Measurements from ENCODE around the gene WDR1.
A peak's percentile ranks its signal among the peaks of the same experiment; 100 is the strongest.

WDR1 gene

DNA sequence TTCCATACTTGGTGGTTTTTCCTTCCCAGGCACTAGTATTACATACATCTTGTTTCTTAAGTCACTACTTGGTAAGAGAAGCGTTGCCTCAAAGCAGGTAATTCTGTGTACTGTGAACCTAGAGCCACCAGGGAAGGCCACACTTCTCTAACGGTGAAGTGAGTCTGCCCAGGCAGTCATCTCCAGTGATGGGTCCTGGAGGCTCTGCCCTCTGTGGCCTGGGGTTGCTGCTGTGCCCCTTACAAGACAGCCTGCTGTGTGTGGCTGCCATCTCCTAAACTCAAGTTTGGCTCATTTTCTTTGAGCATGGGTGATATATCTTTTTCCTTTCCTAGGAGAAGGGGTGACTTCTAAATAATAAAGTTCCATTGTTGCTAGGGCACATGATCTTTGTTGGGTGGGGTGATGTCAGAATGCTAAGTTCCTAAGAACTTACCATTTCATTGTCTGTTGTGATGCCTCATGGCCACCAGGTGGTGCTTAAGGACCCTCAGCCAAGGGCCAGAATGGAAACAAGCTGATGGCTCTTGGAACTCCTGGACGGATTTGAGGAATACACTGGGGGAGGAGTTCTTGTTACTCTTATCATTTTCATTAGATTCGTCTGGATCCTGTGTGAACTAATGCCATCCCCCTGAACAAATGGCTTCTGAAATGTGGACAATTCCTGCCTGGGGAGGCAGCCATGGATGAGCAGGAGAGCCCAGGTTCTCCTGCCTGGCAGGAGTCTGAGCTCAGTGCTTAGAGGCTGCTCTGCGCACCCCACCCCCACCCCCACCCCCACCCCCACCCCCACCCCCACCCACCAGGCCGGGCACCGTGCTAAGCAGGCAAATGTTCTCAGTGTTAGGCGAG, 41.1 kb upstream of the WDR1 start:
- no peak overlapping the region for H2AFZ ChIP-seq (ENCODE audit: low read depth, low read length)
- ATAC-seq (ENCODE audit: insufficient read depth, low read depth) (peak; percentile 59), DNase-seq (peak; percentile 53)
- no peak overlapping the region for H3K9ac ChIP-seq (ENCODE audit: low read depth, low read length)
- H3K27ac ChIP-seq (ENCODE audit: low read length), result no peak overlapping the region
- no peaks in the 10 kb centered on the region for H3K27me3 ChIP-seq (ENCODE audit: insufficient read depth, low read length, poor library complexity)
- H4K20me1 ChIP-seq (ENCODE audit: insufficient read depth, low read length), result no peaks in the 10 kb centered on the region
- no peaks in the 10 kb centered on the region for H3K9me3 ChIP-seq (ENCODE audit: insufficient read depth, low read length, severe bottlenecking)
- H3K4me3 ChIP-seq (ENCODE audit: low read depth in 1 of 2, low read length in 2 of 2), result no peak overlapping the region
- no peaks in the 10 kb centered on the region for H3K36me3 ChIP-seq (ENCODE audit: insufficient read depth, low read length)
- no peak overlapping the region for H3K4me2 ChIP-seq (ENCODE audit: insufficient read depth, low read length)
- TF ChIP-seq EZH2 (IDR thresholded peaks at IDR 0.05; ENCODE audit: borderline replicate concordance, low read depth, low read length, severe bottlenecking), result no peak
- TF ChIP-seq, protein P1, sequence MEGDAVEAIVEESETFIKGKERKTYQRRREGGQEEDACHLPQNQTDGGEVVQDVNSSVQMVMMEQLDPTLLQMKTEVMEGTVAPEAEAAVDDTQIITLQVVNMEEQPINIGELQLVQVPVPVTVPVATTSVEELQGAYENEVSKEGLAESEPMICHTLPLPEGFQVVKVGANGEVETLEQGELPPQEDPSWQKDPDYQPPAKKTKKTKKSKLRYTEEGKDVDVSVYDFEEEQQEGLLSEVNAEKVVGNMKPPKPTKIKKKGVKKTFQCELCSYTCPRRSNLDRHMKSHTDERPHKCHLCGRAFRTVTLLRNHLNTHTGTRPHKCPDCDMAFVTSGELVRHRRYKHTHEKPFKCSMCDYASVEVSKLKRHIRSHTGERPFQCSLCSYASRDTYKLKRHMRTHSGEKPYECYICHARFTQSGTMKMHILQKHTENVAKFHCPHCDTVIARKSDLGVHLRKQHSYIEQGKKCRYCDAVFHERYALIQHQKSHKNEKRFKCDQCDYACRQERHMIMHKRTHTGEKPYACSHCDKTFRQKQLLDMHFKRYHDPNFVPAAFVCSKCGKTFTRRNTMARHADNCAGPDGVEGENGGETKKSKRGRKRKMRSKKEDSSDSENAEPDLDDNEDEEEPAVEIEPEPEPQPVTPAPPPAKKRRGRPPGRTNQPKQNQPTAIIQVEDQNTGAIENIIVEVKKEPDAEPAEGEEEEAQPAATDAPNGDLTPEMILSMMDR (IDR thresholded peaks at IDR 0.05; ENCODE audit: borderline replicate concordance, extremely low read depth, low read length, poor library complexity, severe bottlenecking), result peak; percentile 81
- no peaks in the 10 kb centered on the region for H3K79me2 ChIP-seq (ENCODE audit: insufficient read depth, low read length)
- no peaks in the 10 kb centered on the region for H3K4me1 ChIP-seq (ENCODE audit: insufficient read depth, low read length)

DNA sequence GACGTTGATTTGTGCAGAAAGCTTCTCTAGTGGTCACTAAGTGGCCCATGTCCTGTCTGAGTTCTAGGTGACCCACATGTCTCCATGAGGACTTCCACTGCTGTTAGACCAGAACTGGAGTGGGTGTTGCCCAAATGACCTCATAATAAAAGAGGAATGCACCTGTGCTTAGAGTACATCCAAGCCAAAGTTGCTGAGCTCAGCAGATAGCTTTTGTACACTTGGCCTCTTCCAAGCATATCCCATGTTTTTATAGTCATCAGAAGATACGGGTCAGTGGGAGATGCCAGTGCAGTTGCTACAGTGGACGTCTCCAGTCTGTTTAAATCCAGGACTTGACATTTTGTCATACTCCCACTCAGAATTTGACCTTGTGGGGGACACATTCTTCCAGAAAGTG, 37.6 kb upstream of the WDR1 start:
- Histone ChIP-seq H3K79me2 (ENCODE audit: insufficient read depth, low read length) (no peaks in the 10 kb centered on the region), H2AFZ (ENCODE audit: low read depth, low read length) (no peak overlapping the region), H3K9ac (ENCODE audit: low read depth, low read length) (no peak overlapping the region), H3K9me3 (ENCODE audit: insufficient read depth, low read length, severe bottlenecking) (no peaks in the 10 kb centered on the region), H3K27ac (ENCODE audit: low read length) (no peak overlapping the region), H3K4me1 (ENCODE audit: insufficient read depth, low read length) (no peaks in the 10 kb centered on the region), H3K4me3 (ENCODE audit: low read depth in 1 of 2, low read length in 2 of 2) (no peak overlapping the region), H3K4me2 (ENCODE audit: insufficient read depth, low read length) (no peak overlapping the region), H4K20me1 (ENCODE audit: insufficient read depth, low read length) (no peaks in the 10 kb centered on the region), H3K36me3 (ENCODE audit: insufficient read depth, low read length) (no peaks in the 10 kb centered on the region), H3K27me3 (ENCODE audit: insufficient read depth, low read length, poor library complexity) (no peaks in the 10 kb centered on the region)
- DNase-seq (no peak), ATAC-seq (ENCODE audit: insufficient read depth, low read depth) (no peak)
- TF ChIP-seq, protein P1 (IDR thresholded peaks at IDR 0.05; ENCODE audit: borderline replicate concordance, extremely low read depth, low read length, poor library complexity, severe bottlenecking), result no peak
- TF ChIP-seq EZH2 (IDR thresholded peaks at IDR 0.05; ENCODE audit: borderline replicate concordance, low read depth, low read length, severe bottlenecking), result no peak

DNA sequence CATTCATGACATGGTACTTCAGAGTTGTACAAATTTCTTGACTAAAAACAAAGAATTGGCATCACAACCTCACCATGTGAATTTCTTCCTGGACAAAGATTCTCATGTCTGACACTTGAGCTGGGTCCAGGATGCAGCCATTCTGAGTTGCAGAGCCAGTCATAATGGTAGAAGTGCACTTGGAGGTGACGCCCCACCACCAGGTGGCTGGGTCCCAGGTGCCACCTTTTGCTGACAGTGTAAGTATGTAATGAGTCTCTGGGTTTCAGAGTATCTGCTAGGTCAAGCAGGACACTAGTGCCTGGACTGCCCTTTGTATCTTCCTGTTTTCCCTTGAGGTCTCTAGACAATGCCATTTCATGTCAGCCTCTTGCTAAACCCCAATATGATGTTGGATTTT, 36.6 kb upstream of the WDR1 start:
- no peaks in the 10 kb centered on the region for H3K4me1 ChIP-seq (ENCODE audit: insufficient read depth, low read length)
- no peak overlapping the region for H3K4me2 ChIP-seq (ENCODE audit: insufficient read depth, low read length)
- H3K9me3 ChIP-seq (ENCODE audit: insufficient read depth, low read length, severe bottlenecking), result no peaks in the 10 kb centered on the region
- no peaks in the 10 kb centered on the region for H4K20me1 ChIP-seq (ENCODE audit: insufficient read depth, low read length)
- no peaks in the 10 kb centered on the region for H3K27me3 ChIP-seq (ENCODE audit: insufficient read depth, low read length, poor library complexity)
- H2AFZ ChIP-seq (ENCODE audit: low read depth, low read length), result no peak overlapping the region
- DNase-seq, result no peak
- TF ChIP-seq, protein P1 (IDR thresholded peaks at IDR 0.05; ENCODE audit: borderline replicate concordance, extremely low read depth, low read length, poor library complexity, severe bottlenecking), result no peak
- no peak for TF ChIP-seq EZH2 (IDR thresholded peaks at IDR 0.05; ENCODE audit: borderline replicate concordance, low read depth, low read length, severe bottlenecking)
- H3K36me3 ChIP-seq (ENCODE audit: insufficient read depth, low read length), result no peaks in the 10 kb centered on the region
- H3K4me3 ChIP-seq (ENCODE audit: low read depth in 1 of 2, low read length in 2 of 2), result no peak overlapping the region
- H3K9ac ChIP-seq (ENCODE audit: low read depth, low read length), result no peak overlapping the region
- no peak for ATAC-seq (ENCODE audit: insufficient read depth, low read depth)
- H3K27ac ChIP-seq (ENCODE audit: low read length), result no peak overlapping the region
- H3K79me2 ChIP-seq (ENCODE audit: insufficient read depth, low read length), result no peaks in the 10 kb centered on the region
